Keratinocyte (primary cell): ENCODE data around the gene TDP1. TPM values are rescaled to one million over a fixed set of nuclear protein-coding genes. Genes with fewer than 3 reads are reported as not detected.

Experiments
- DNase-seq: peaks from one replicate; pipeline ENCODE4 v3.0.0-alpha.2; 2011; ENCODE audit warnings: low read depth, missing footprints, low spot score
- FAIRE-seq: peaks from 2 replicates; lab custom pipeline; 2011; peaks lifted over from hg19 to GRCh38; lab: Jason Lieb, UNC
- H2AFZ ChIP-seq: 2 replicates; pipeline ENCODE4 v1.6.0; 2012; ENCODE audit warnings: low read length, control low read depth, inconsistent platforms; ENCODE audit not compliant: control insufficient read depth
- H3K27ac ChIP-seq: 2 replicates; pipeline ENCODE4 v1.5.1; 2011; ENCODE audit warnings: low read length; ENCODE audit not compliant: control insufficient read depth, insufficient read depth
- H3K27me3 ChIP-seq: 3 replicates; pipeline ENCODE4 v1.6.0; 2011; ENCODE audit warnings: low read length; ENCODE audit not compliant: control insufficient read depth, insufficient read depth; ENCODE audit errors: extremely low read depth
- H3K36me3 ChIP-seq, 2 experiments: 2 replicates in 1 of 2; 3 replicates in 1 of 2; pipeline ENCODE4 v1.5.1; 2011; ENCODE audit warnings: low read length in 2 of 2, mild to moderate bottlenecking in 1 of 2; ENCODE audit not compliant: control insufficient read depth in 2 of 2, insufficient read depth in 2 of 2; ENCODE audit errors: extremely low read depth in 1 of 2
- H3K4me1 ChIP-seq: 3 replicates; pipeline ENCODE4 v1.5.1; 2011; ENCODE audit warnings: low read length; ENCODE audit not compliant: control insufficient read depth, insufficient read depth; ENCODE audit errors: extremely low read depth
- H3K4me2 ChIP-seq: 3 replicates; pipeline ENCODE4 v1.6.0; 2011; ENCODE audit warnings: low read depth, low read length; ENCODE audit not compliant: control insufficient read depth, insufficient read depth; ENCODE audit errors: extremely low read depth
- H3K4me3 ChIP-seq, 3 experiments: fragments of 200-600 bp in 1 of 3; sonication (generic) in 1 of 3; 2 replicates in 2 of 3; 3 replicates in 1 of 3; pipeline ENCODE4 v1.5.1; 2011 to 2016; ENCODE audit warnings: low read length in 3 of 3, mild to moderate bottlenecking in 3 of 3, control low read depth in 2 of 3, inconsistent platforms in 1 of 3, low read depth in 1 of 3, mixed read lengths in 1 of 3, mixed run types in 1 of 3, moderate library complexity in 1 of 3; ENCODE audit not compliant: control insufficient read depth in 2 of 3, insufficient read depth in 2 of 3; ENCODE audit errors: extremely low read depth in 1 of 3
- H3K79me2 ChIP-seq: 2 replicates; pipeline ENCODE4 v1.6.0; 2012; ENCODE audit warnings: low read length; ENCODE audit not compliant: control insufficient read depth, insufficient read depth
- H3K9ac ChIP-seq: 3 replicates; pipeline ENCODE4 v1.6.0; 2011; ENCODE audit warnings: low read length; ENCODE audit not compliant: control insufficient read depth, insufficient read depth; ENCODE audit errors: extremely low read depth
- H3K9me1 ChIP-seq: 3 replicates; pipeline ENCODE4 v1.6.0; 2011; ENCODE audit warnings: low read length; ENCODE audit not compliant: control insufficient read depth, insufficient read depth; ENCODE audit errors: extremely low read depth
- H3K9me3 ChIP-seq: 2 replicates; pipeline ENCODE4 v1.5.1; 2012; ENCODE audit warnings: low read depth, low read length; ENCODE audit not compliant: control insufficient read depth
- H4K20me1 ChIP-seq: 3 replicates; pipeline ENCODE4 v1.6.0; 2011; ENCODE audit warnings: low read length; ENCODE audit not compliant: control insufficient read depth, insufficient read depth; ENCODE audit errors: extremely low read depth
- EZH2 ChIP-seq: IDR thresholded peaks from one replicate; pipeline ENCODE4 v1.6.1; 2012; ENCODE audit warnings: inconsistent platforms, mild to moderate bottlenecking, low read length, moderate library complexity
- dilution Hi-C: fragments of 300-500 bp; cut with MboI; formaldehyde crosslinking; loops from one replicate; pipeline ENCODE4 v1.7.0; 2020; ENCODE audit warnings: low sequenced_read_pairs; ENCODE audit not compliant: extremely low pct_ligation_motif_present
- polyA plus RNA-seq, 5 experiments: library from polyadenylated mRNA; depleted of rRNA in 3 of 5; stranded (reverse) in 3 of 5; stranded (forward) in 1 of 5; unstranded in 1 of 5; fragments of >200 nt; gene quantifications; 1 replicate in 1 of 5; 2 replicates in 3 of 5; 3 replicates in 1 of 5; pipeline versions ENCODE4 v1.2.1 to v1.2.3, GENCODE V29; 2011 to 2012; ENCODE audit warnings: missing spikeins in 2 of 5, low read depth in 1 of 5, low replicate concordance in 1 of 5
- TF ChIP-seq, protein P1 (sequence below), 3 experiments: IDR thresholded peaks in 1 of 3; conservative IDR thresholded peaks in 1 of 3; optimal IDR thresholded peaks in 1 of 3; 2 replicates in 2 of 3; 3 replicates in 1 of 3; pipeline versions ENCODE3 to v1.5.1; 2011; ENCODE audit warnings: low read length in 3 of 3, mild to moderate bottlenecking in 3 of 3, moderate library complexity in 2 of 3, control low read depth in 1 of 3, inconsistent platforms in 1 of 3; ENCODE audit not compliant: insufficient read depth in 2 of 3; ENCODE audit errors: extremely low read depth in 1 of 3

The TDP1 gene
- polyA plus RNA-seq, 1 donor (not counting 4 experiments of a cell fraction or from before 2014, with no cell fraction given) = 24.9 TPM

DNA sequence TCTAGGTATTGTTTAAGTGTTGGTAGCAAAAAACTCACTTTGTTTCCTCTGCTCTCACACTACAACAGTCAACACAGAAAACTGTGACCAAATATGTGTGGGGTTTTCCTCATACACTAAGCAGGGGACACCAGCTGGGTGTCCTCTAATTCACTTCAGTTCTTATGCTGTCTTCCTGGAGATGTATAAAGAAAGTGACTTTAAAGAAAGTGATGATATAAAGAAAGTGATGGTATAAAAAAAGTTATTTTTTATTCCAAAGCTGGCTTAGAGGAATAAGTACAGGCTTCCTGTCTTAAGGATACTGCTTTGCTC, 31.4 kb downstream of the TDP1 start:
- Histone ChIP-seq H3K4me2 (no peak overlapping the region), H2AFZ (no peak overlapping the region), H3K36me3 (peaks cover 8 to 15% of the 10 kb centered on the region in 2 experiments), H3K27ac (no peak overlapping the region), H3K9me3 (no peaks in the 10 kb centered on the region), H3K79me2 (no peaks in the 10 kb centered on the region), H4K20me1 (no peaks in the 10 kb centered on the region), H3K4me1 (no peaks in the 10 kb centered on the region), H3K9ac (no peak overlapping the region), H3K4me3 (no peak overlapping the region), H3K9me1 (no peaks in the 10 kb centered on the region), H3K27me3 (no peaks in the 10 kb centered on the region)
- no peak for FAIRE-seq
- dilution Hi-C loops = no loop called here
- TF ChIP-seq, protein P1, sequence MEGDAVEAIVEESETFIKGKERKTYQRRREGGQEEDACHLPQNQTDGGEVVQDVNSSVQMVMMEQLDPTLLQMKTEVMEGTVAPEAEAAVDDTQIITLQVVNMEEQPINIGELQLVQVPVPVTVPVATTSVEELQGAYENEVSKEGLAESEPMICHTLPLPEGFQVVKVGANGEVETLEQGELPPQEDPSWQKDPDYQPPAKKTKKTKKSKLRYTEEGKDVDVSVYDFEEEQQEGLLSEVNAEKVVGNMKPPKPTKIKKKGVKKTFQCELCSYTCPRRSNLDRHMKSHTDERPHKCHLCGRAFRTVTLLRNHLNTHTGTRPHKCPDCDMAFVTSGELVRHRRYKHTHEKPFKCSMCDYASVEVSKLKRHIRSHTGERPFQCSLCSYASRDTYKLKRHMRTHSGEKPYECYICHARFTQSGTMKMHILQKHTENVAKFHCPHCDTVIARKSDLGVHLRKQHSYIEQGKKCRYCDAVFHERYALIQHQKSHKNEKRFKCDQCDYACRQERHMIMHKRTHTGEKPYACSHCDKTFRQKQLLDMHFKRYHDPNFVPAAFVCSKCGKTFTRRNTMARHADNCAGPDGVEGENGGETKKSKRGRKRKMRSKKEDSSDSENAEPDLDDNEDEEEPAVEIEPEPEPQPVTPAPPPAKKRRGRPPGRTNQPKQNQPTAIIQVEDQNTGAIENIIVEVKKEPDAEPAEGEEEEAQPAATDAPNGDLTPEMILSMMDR (optimal IDR thresholded peaks at IDR 0.05 in 1 of 3, IDR thresholded peaks at IDR 0.05 in 1 of 3, conservative IDR thresholded peaks at IDR 0.05 in 1 of 3; ENCODE audit: extremely low read depth in 1 of 3, insufficient read depth in 2 of 3, low read length in 3 of 3) = no peak
- no peak for TF ChIP-seq EZH2
- DNase-seq = no peak

DNA sequence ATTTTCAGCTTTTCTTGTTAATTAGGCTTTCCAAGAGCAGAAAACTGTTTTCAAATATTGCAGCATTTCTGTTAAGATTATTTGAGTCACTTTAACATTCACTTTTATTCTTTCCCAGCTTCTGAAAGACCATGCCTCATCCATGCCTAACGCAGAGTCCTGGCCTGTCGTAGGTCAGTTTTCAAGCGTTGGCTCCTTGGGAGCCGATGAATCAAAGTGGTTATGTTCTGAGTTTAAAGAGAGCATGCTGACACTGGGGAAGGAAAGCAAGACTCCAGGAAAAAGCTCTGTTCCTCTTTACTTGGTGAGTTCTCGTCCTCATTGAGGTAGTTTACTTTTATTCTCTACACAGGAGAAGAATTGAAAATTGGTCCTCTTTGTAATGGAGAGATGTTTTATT, 33.1 kb downstream of the TDP1 start:
- Histone ChIP-seq H3K36me3 (peaks cover 5 to 12% of the 10 kb centered on the region in 2 experiments), H3K79me2 (no peaks in the 10 kb centered on the region), H3K9ac (no peak overlapping the region), H3K27me3 (no peaks in the 10 kb centered on the region), H3K9me3 (no peaks in the 10 kb centered on the region), H3K4me3 (no peak overlapping the region), H3K4me2 (no peak overlapping the region), H4K20me1 (no peaks in the 10 kb centered on the region), H3K27ac (no peak overlapping the region), H3K9me1 (no peaks in the 10 kb centered on the region), H3K4me1 (no peaks in the 10 kb centered on the region), H2AFZ (no peak overlapping the region)
- dilution Hi-C loops = no loop called here
- DNase-seq (no peak), FAIRE-seq (no peak)
- TF ChIP-seq, protein P1 (optimal IDR thresholded peaks at IDR 0.05 in 1 of 3, IDR thresholded peaks at IDR 0.05 in 1 of 3, conservative IDR thresholded peaks at IDR 0.05 in 1 of 3; ENCODE audit: extremely low read depth in 1 of 3, insufficient read depth in 2 of 3, low read length in 3 of 3) = no peak
- no peak for TF ChIP-seq EZH2
